ENCODE results near the gene STK11. TPM values are rescaled to one million over a fixed set of nuclear protein-coding genes. Genes with fewer than 3 reads are reported as not detected.

Gene STK11
- total and polyA plus RNA-seq, 2 donors (not counting 3 experiments of a cell fraction or from before 2014, with no cell fraction given), result 39.4 to 75.4 TPM

GRCh38 chr19:1247748-1248138, 42.2 kb downstream of the STK11 start:
- no peak overlapping the region for H2AFZ ChIP-seq (ENCODE audit: low read depth, low read length)
- peak overlapping the region; percentile 97 for H3K9ac ChIP-seq (replicated peaks; ENCODE audit: extremely low read depth, insufficient read depth, low read length)
- no peak for DNase-seq (ENCODE audit: low read depth, low spot score)
- ChIA-PET CTCF (interaction anchor here (7.3 kb wide), 1 partner anchor 19 kb away, joined by 1001 read pairs; the partner anchor contains the start of gene CIRBP), POLR2A (interaction anchor here (4.9 kb wide), 1 partner anchor 22 kb away, joined by 87 read pairs; the partner anchor contains the start of gene CIRBP)
- peak overlapping the region; percentile 52 for H3K4me2 ChIP-seq (ENCODE audit: insufficient read depth, low read length)
- intact Hi-C loops (cut with micrococcal nuclease), result loop anchor here (10.0 kb wide), 1 partner anchor 453 kb away; the partner anchor contains the start of gene PTBP1
- H3K9me3 ChIP-seq (replicated peaks; ENCODE audit: control insufficient read depth, insufficient read depth, low read length), result no peaks in the 10 kb centered on the region
- peaks cover 12% of the 10 kb centered on the region for H3K4me1 ChIP-seq (ENCODE audit: control insufficient read depth, extremely low read depth, insufficient read depth, low read length)
- peaks cover 33% of the 10 kb centered on the region for H3K79me2 ChIP-seq (ENCODE audit: control insufficient read depth, insufficient read depth, low read length)
- H4K20me1 ChIP-seq (replicated peaks; ENCODE audit: control insufficient read depth, extremely low read depth, insufficient read depth, low read length), result no peaks in the 10 kb centered on the region
- H3K27me3 ChIP-seq (ENCODE audit: control insufficient read depth in 2 of 2, insufficient read depth in 2 of 2, low read length in 2 of 2), result no peaks in the 10 kb centered on the region
- H3K36me3 ChIP-seq (ENCODE audit: control insufficient read depth in 2 of 2, extremely low read depth in 1 of 2, insufficient read depth in 2 of 2, low read length in 2 of 2), result peaks cover 0 to 2% of the 10 kb centered on the region in 2 experiments
- H3K4me3 ChIP-seq (replicated peaks in 1 of 3; ENCODE audit: insufficient read depth in 1 of 3, low read depth in 1 of 3, low read length in 3 of 3), result peak overlapping the region in 2 of 3 experiments; percentile 38 to 84
- no TSS peak for BruUV-seq (replicated peaks)
- dilution Hi-C loops (cut with MboI; ENCODE audit: extremely low pct_ligation_motif_present, low sequenced_read_pairs), result no loop called here
- H3K27ac ChIP-seq (ENCODE audit: insufficient read depth, low read depth, low read length), result peak overlapping the region; percentile 99
- H3K9me1 ChIP-seq (replicated peaks; ENCODE audit: control insufficient read depth, extremely low read depth, insufficient read depth, low read length), result no peaks in the 10 kb centered on the region
- FAIRE-seq, result peak; percentile 91
- TF ChIP-seq MAX (IDR thresholded peaks at IDR 0.05; ENCODE audit: insufficient read depth, insufficient read length), result no peak
- no peak for TF ChIP-seq GATA2 (IDR thresholded peaks at IDR 0.05; ENCODE audit: insufficient read depth, insufficient read length, low read depth, low read length)
- no peak for TF ChIP-seq POLR2AphosphoS5 (IDR thresholded peaks at IDR 0.05; ENCODE audit: insufficient read depth, low read depth, low read length)
- no peak for TF ChIP-seq POLR2A (IDR thresholded peaks at IDR 0.05; ENCODE audit: low read depth, low read length)
- TF ChIP-seq JUN (IDR thresholded peaks at IDR 0.05; ENCODE audit: borderline replicate concordance, insufficient read depth, insufficient read length, low read depth), result peak; percentile 19

GRCh38 chr19:1248139-1248785, 42.7 kb downstream of the STK11 start, which contains the start of gene MIDN:
TSS of gene MIDN (plus strand) at chr19:1248583. CDS start at chr19:1250297, 1,714 bp downstream.
- peak within 1 kb of the TSS; percentile 97 for H3K9ac ChIP-seq (replicated peaks; ENCODE audit: extremely low read depth, insufficient read depth, low read length)
- H3K9me3 ChIP-seq (replicated peaks; ENCODE audit: control insufficient read depth, insufficient read depth, low read length), result no peaks in the 10 kb centered on the region
- peak within 1 kb of the TSS; percentile 71 to 95 (median 84) for H3K4me3 ChIP-seq (replicated peaks in 1 of 3; ENCODE audit: insufficient read depth in 1 of 3, low read depth in 1 of 3, low read length in 3 of 3)
- peaks cover 12% of the 10 kb centered on the region for H3K4me1 ChIP-seq (ENCODE audit: control insufficient read depth, extremely low read depth, insufficient read depth, low read length)
- H3K9me1 ChIP-seq (replicated peaks; ENCODE audit: control insufficient read depth, extremely low read depth, insufficient read depth, low read length), result no peaks in the 10 kb centered on the region
- H4K20me1 ChIP-seq (replicated peaks; ENCODE audit: control insufficient read depth, extremely low read depth, insufficient read depth, low read length), result no peaks in the 10 kb centered on the region
- CTCF ChIA-PET, result interaction anchor here (1.6 kb wide), 1 partner anchor 18 kb away, joined by 14 read pairs; no protein-coding TSS in a partner anchor
- TF ChIP-seq, protein P1, sequence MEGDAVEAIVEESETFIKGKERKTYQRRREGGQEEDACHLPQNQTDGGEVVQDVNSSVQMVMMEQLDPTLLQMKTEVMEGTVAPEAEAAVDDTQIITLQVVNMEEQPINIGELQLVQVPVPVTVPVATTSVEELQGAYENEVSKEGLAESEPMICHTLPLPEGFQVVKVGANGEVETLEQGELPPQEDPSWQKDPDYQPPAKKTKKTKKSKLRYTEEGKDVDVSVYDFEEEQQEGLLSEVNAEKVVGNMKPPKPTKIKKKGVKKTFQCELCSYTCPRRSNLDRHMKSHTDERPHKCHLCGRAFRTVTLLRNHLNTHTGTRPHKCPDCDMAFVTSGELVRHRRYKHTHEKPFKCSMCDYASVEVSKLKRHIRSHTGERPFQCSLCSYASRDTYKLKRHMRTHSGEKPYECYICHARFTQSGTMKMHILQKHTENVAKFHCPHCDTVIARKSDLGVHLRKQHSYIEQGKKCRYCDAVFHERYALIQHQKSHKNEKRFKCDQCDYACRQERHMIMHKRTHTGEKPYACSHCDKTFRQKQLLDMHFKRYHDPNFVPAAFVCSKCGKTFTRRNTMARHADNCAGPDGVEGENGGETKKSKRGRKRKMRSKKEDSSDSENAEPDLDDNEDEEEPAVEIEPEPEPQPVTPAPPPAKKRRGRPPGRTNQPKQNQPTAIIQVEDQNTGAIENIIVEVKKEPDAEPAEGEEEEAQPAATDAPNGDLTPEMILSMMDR (IDR thresholded peaks at IDR 0.05; ENCODE audit: extremely low read depth in 1 of 2, insufficient read depth in 1 of 2, low read depth in 1 of 2, low read length in 2 of 2), result peak; percentile 8 to 42
- TF ChIP-seq GATA2 (IDR thresholded peaks at IDR 0.05; ENCODE audit: insufficient read depth, insufficient read length, low read depth, low read length), result peak; percentile 13
- TF ChIP-seq MAX (IDR thresholded peaks at IDR 0.05; ENCODE audit: insufficient read depth, insufficient read length), result no peak
- no peak for TF ChIP-seq EZH2 (IDR thresholded peaks at IDR 0.05; ENCODE audit: borderline replicate concordance, low read depth, low read length, severe bottlenecking)
- TF ChIP-seq FOS (IDR thresholded peaks at IDR 0.05; ENCODE audit: borderline replicate concordance, insufficient read depth, low read length), result peak; percentile 91
- TF ChIP-seq MYC (IDR thresholded peaks at IDR 0.05; ENCODE audit: low read depth, low read length), result no peak
- TF ChIP-seq POLR2A (IDR thresholded peaks at IDR 0.05; ENCODE audit: low read depth, low read length), result peak; percentile 99
- TF ChIP-seq JUN (IDR thresholded peaks at IDR 0.05; ENCODE audit: borderline replicate concordance, insufficient read depth, insufficient read length, low read depth), result no peak
- TF ChIP-seq POLR2AphosphoS5 (IDR thresholded peaks at IDR 0.05; ENCODE audit: insufficient read depth, low read depth, low read length), result peak; percentile 99
- no peaks in the 10 kb centered on the region for H3K27me3 ChIP-seq (ENCODE audit: control insufficient read depth in 2 of 2, insufficient read depth in 2 of 2, low read length in 2 of 2)
- peak within 1 kb of the TSS; percentile 99 for H3K27ac ChIP-seq (ENCODE audit: insufficient read depth, low read depth, low read length)
- DNase-seq (ENCODE audit: low read depth, low spot score) (peak; percentile 90), FAIRE-seq (no peak)
- intact Hi-C loops (cut with micrococcal nuclease) (loop anchor here (10.0 kb wide), 1 partner anchor 453 kb away; the partner anchor contains the start of gene PTBP1), dilution Hi-C loops (cut with MboI; ENCODE audit: extremely low pct_ligation_motif_present, low sequenced_read_pairs) (no loop called here)
- peak within 1 kb of the TSS; percentile 36 for H2AFZ ChIP-seq (ENCODE audit: low read depth, low read length)
- peak within 1 kb of the TSS; percentile 52 for H3K4me2 ChIP-seq (ENCODE audit: insufficient read depth, low read length)
- H3K36me3 ChIP-seq (ENCODE audit: control insufficient read depth in 2 of 2, extremely low read depth in 1 of 2, insufficient read depth in 2 of 2, low read length in 2 of 2), result peaks cover 0 to 2% of the 10 kb centered on the region in 2 experiments
- POLR2A ChIA-PET, result interaction anchor here (1.0 kb wide), 2 partner anchors 18 to 21 kb away, joined by 7 to 10 read pairs; partner anchors contain the start of gene CIRBP
- H3K79me2 ChIP-seq (ENCODE audit: control insufficient read depth, insufficient read depth, low read length), result peaks cover 35% of the 10 kb centered on the region
- BruUV-seq (replicated peaks), result TSS peak; percentile 82
